ENCODE measurements around the gene KRTAP20-3.

KRTAP20-3 gene

DNA sequence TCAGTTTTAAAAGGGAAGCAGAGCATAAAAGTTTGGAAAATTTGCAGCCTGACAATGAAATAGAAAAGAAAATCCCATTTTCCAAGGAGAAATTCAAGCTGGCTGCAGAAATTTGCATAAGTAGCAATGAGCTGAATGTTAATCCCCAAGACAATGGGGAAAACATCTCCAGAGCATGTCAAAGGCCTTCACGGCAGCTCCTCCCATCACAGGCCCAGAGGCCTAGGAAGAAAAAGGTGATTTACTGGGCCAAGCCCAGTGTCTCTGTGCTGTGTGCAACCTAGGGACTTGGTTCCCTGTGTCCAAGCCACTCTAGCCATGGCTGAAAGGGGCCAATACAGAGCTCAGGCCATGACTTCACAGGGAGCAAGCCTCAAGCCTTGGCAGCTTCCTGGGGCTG, 26.1 kb downstream of the KRTAP20-3 start:
- Histone ChIP-seq H3K4me2 (ENCODE audit: low read length) (no peak overlapping the region), H2BK15ac (replicated peaks; ENCODE audit: low read depth) (no peak overlapping the region), H4K5ac (ENCODE audit: low read length) (no peak overlapping the region), H3K56ac (ENCODE audit: low read length) (no peak overlapping the region), H3K4ac (ENCODE audit: low read depth, low read length) (no peak overlapping the region), H4K8ac (ENCODE audit: low read depth, low read length) (no peak overlapping the region), H3K79me1 (ENCODE audit: low read length) (no peaks in the 10 kb centered on the region), H3K79me2 (ENCODE audit: control insufficient read depth, insufficient read depth, low read length) (no peaks in the 10 kb centered on the region), H3K36me3 (ENCODE audit: control insufficient read depth, insufficient read depth, low read length) (no peaks in the 10 kb centered on the region), H3K4me1 (ENCODE audit: control insufficient read depth, low read depth, low read length) (no peaks in the 10 kb centered on the region), H3K4me3 (ENCODE audit: low read length) (no peak overlapping the region), H3K23ac (ENCODE audit: low read length) (no peak overlapping the region), H3K27me3 (ENCODE audit: insufficient read depth, low read length, poor library complexity) (no peaks in the 10 kb centered on the region), H3K9ac (ENCODE audit: low read length) (no peak overlapping the region), H3K18ac (ENCODE audit: low read length) (no peak overlapping the region), H2AK5ac (ENCODE audit: low read length) (no peak overlapping the region), H3K27ac (ENCODE audit: low read depth, low read length) (no peak overlapping the region), H2BK120ac (ENCODE audit: low read depth, low read length) (no peak overlapping the region), H2BK5ac (ENCODE audit: low read length) (no peak overlapping the region)
- no CpG with 5 or more reads among the region's 1 CpG for WGBS (ENCODE audit: extremely low coverage, insufficient coverage, low lambda C conversion rate)
- DNase-seq: peak; percentile 50

DNA sequence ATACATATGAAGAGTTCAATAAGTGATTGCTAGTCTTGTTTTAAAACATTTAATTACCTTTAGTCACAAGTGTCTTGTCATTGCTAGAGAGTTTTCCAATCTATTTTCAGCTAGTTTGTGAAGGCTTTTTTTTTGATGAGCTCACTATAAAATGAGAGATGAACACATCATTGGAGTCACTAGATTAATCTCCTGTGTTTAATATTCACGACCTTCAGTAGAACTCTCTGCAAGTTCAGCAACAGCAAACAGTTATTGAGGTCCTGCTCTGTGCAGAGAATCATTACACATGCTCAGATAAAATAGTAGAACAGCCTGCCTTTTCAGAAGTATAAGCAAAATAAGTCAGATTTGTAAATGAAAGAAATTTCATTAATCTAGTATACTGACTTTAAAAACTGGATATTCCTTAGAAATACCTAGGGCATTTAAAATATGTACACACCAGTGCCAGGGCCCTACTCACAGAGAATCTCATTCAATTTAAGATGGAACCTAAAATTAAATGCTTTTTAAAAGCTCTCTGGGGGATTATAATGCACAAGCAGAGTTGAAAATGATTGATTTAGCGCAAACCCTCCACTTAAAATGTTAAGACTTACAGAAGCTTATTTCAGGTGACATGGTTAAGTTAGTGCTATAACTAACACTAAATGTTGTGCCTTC, 30.5 kb downstream of the KRTAP20-3 start:
- Histone ChIP-seq H3K79me1 (ENCODE audit: low read length) (no peaks in the 10 kb centered on the region), H4K8ac (ENCODE audit: low read depth, low read length) (no peak overlapping the region), H3K4me2 (ENCODE audit: low read length) (no peak overlapping the region), H3K9ac (ENCODE audit: low read length) (no peak overlapping the region), H3K27me3 (ENCODE audit: insufficient read depth, low read length, poor library complexity) (no peaks in the 10 kb centered on the region), H2AK5ac (ENCODE audit: low read length) (no peak overlapping the region), H3K4me1 (ENCODE audit: control insufficient read depth, low read depth, low read length) (no peaks in the 10 kb centered on the region), H3K27ac (ENCODE audit: low read depth, low read length) (no peak overlapping the region), H3K79me2 (ENCODE audit: control insufficient read depth, insufficient read depth, low read length) (no peaks in the 10 kb centered on the region), H3K4ac (ENCODE audit: low read depth, low read length) (no peak overlapping the region), H3K23ac (ENCODE audit: low read length) (no peak overlapping the region), H3K36me3 (ENCODE audit: control insufficient read depth, insufficient read depth, low read length) (no peaks in the 10 kb centered on the region), H3K4me3 (ENCODE audit: low read length) (no peak overlapping the region), H4K5ac (ENCODE audit: low read length) (no peak overlapping the region), H2BK5ac (ENCODE audit: low read length) (no peak overlapping the region), H2BK120ac (ENCODE audit: low read depth, low read length) (no peak overlapping the region), H3K56ac (ENCODE audit: low read length) (no peak overlapping the region), H2BK15ac (replicated peaks; ENCODE audit: low read depth) (no peak overlapping the region), H3K18ac (ENCODE audit: low read length) (no peak overlapping the region)
- DNase-seq: no peak
- no CpG with 5 or more reads among the region's 2 CpGs for WGBS (ENCODE audit: extremely low coverage, insufficient coverage, low lambda C conversion rate)

DNA sequence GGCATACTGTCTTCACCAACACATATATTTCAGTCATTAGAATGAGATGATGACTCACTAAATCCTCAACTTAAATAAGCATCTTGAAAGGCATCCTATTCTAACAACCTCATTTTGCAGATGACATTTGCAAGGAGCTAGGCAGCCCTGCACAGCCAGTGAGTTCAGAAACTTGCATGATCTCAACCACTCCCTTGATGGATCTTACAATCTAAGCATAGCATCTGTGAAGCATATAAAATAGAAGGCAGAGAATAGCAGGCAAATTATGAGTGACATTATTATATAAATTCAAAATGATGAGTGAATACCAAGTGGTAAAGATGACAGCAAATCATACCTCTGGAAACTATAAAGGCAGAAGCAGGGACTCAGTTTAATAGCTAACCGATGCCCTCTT, 31.6 kb downstream of the KRTAP20-3 start:
- no peaks in the 10 kb centered on the region for H3K27me3 ChIP-seq (ENCODE audit: insufficient read depth, low read length, poor library complexity)
- no peak overlapping the region for H3K4me2 ChIP-seq (ENCODE audit: low read length)
- WGBS (ENCODE audit: extremely low coverage, insufficient coverage, low lambda C conversion rate): no CpG with 5 or more reads among the region's 1 CpG

DNA sequence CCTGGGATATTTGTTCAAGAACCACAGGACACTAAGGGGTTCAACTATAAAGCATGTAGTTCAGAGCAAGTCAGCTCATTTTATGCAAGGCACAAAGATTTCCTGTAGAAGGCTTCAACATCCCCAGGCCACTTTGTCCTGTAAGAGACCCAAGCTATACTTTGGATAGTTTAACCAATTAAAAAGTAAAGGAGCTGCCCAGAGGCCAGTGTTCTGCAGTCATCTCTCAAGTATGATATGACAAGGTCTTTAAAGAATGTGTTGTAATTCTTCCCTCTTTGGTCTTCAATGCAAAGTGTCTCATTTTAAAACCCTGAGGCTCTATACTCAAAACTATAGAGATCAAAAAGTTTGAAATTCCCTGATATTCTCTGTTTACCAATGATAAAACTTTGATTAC, 34.1 kb downstream of the KRTAP20-3 start:
- Histone ChIP-seq H3K79me1 (ENCODE audit: low read length) (no peaks in the 10 kb centered on the region), H2BK15ac (replicated peaks; ENCODE audit: low read depth) (no peak overlapping the region), H2BK120ac (ENCODE audit: low read depth, low read length) (no peak overlapping the region), H3K18ac (ENCODE audit: low read length) (no peak overlapping the region), H4K8ac (ENCODE audit: low read depth, low read length) (no peak overlapping the region), H3K23ac (ENCODE audit: low read length) (no peak overlapping the region), H2BK5ac (ENCODE audit: low read length) (no peak overlapping the region), H3K4me3 (ENCODE audit: low read length) (no peak overlapping the region), H3K27me3 (ENCODE audit: insufficient read depth, low read length, poor library complexity) (no peaks in the 10 kb centered on the region), H3K9ac (ENCODE audit: low read length) (no peak overlapping the region), H4K5ac (ENCODE audit: low read length) (no peak overlapping the region), H3K4me2 (ENCODE audit: low read length) (no peak overlapping the region), H3K79me2 (ENCODE audit: control insufficient read depth, insufficient read depth, low read length) (no peaks in the 10 kb centered on the region), H3K36me3 (ENCODE audit: control insufficient read depth, insufficient read depth, low read length) (no peaks in the 10 kb centered on the region), H3K27ac (ENCODE audit: low read depth, low read length) (no peak overlapping the region), H3K56ac (ENCODE audit: low read length) (no peak overlapping the region), H2AK5ac (ENCODE audit: low read length) (no peak overlapping the region), H3K4me1 (ENCODE audit: control insufficient read depth, low read depth, low read length) (no peaks in the 10 kb centered on the region), H3K4ac (ENCODE audit: low read depth, low read length) (no peak overlapping the region)
- peak; percentile 5 for DNase-seq

More for the DNA sequence above, 31.6 kb downstream of the KRTAP20-3 start:
- H2BK120ac ChIP-seq (ENCODE audit: low read depth, low read length): no peak overlapping the region
- no peak overlapping the region for H4K5ac ChIP-seq (ENCODE audit: low read length)
- no peak overlapping the region for H3K9ac ChIP-seq (ENCODE audit: low read length)
- H3K79me1 ChIP-seq (ENCODE audit: low read length): no peaks in the 10 kb centered on the region
- no peak overlapping the region for H2BK15ac ChIP-seq (replicated peaks; ENCODE audit: low read depth)
- H3K79me2 ChIP-seq (ENCODE audit: control insufficient read depth, insufficient read depth, low read length): no peaks in the 10 kb centered on the region
- H3K36me3 ChIP-seq (ENCODE audit: control insufficient read depth, insufficient read depth, low read length): no peaks in the 10 kb centered on the region
- no peak overlapping the region for H3K23ac ChIP-seq (ENCODE audit: low read length)
- H3K56ac ChIP-seq (ENCODE audit: low read length): no peak overlapping the region
- H3K4ac ChIP-seq (ENCODE audit: low read depth, low read length): no peak overlapping the region
- no peak for DNase-seq
- no peak overlapping the region for H3K4me3 ChIP-seq (ENCODE audit: low read length)
- no peak overlapping the region for H3K18ac ChIP-seq (ENCODE audit: low read length)
- no peak overlapping the region for H2AK5ac ChIP-seq (ENCODE audit: low read length)
- H3K4me1 ChIP-seq (ENCODE audit: control insufficient read depth, low read depth, low read length): no peaks in the 10 kb centered on the region
- no peak overlapping the region for H2BK5ac ChIP-seq (ENCODE audit: low read length)
- H4K8ac ChIP-seq (ENCODE audit: low read depth, low read length): no peak overlapping the region
- H3K27ac ChIP-seq (ENCODE audit: low read depth, low read length): no peak overlapping the region

DNA sequence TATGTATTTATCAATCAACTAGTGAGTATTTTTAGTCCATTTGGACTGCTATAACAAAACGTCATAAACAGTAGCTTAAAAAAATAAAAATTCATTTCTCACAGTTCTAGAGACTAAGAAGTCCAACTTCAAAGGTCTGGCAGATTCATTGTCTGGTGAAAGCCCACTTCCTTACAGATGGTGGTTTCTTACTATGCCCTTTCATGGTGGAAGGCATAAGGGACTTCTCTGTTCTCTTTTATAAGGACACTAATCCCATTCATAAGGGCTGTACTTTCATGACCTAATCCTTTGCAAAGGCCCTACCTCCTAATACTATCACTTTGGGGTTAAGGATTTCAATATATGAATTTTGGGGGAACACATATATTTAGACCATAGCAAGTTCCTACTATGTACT, 37.9 kb downstream of the KRTAP20-3 start:
- WGBS (ENCODE audit: extremely low coverage, insufficient coverage, low lambda C conversion rate): no CpG with 5 or more reads among the region's 1 CpG
- Histone ChIP-seq H3K9ac (ENCODE audit: low read length) (no peak overlapping the region), H2BK15ac (replicated peaks; ENCODE audit: low read depth) (no peak overlapping the region), H2BK5ac (ENCODE audit: low read length) (no peak overlapping the region), H3K23ac (ENCODE audit: low read length) (no peak overlapping the region), H3K27me3 (ENCODE audit: insufficient read depth, low read length, poor library complexity) (no peaks in the 10 kb centered on the region), H4K8ac (ENCODE audit: low read depth, low read length) (no peak overlapping the region), H3K27ac (ENCODE audit: low read depth, low read length) (no peak overlapping the region), H2BK120ac (ENCODE audit: low read depth, low read length) (no peak overlapping the region), H3K18ac (ENCODE audit: low read length) (no peak overlapping the region), H4K5ac (ENCODE audit: low read length) (no peak overlapping the region), H3K4ac (ENCODE audit: low read depth, low read length) (no peak overlapping the region), H3K56ac (ENCODE audit: low read length) (no peak overlapping the region), H3K4me1 (ENCODE audit: control insufficient read depth, low read depth, low read length) (no peaks in the 10 kb centered on the region), H3K79me2 (ENCODE audit: control insufficient read depth, insufficient read depth, low read length) (no peaks in the 10 kb centered on the region), H3K36me3 (ENCODE audit: control insufficient read depth, insufficient read depth, low read length) (no peaks in the 10 kb centered on the region), H3K4me3 (ENCODE audit: low read length) (no peak overlapping the region), H3K79me1 (ENCODE audit: low read length) (no peaks in the 10 kb centered on the region), H3K4me2 (ENCODE audit: low read length) (no peak overlapping the region), H2AK5ac (ENCODE audit: low read length) (no peak overlapping the region)
- no peak for DNase-seq

DNA sequence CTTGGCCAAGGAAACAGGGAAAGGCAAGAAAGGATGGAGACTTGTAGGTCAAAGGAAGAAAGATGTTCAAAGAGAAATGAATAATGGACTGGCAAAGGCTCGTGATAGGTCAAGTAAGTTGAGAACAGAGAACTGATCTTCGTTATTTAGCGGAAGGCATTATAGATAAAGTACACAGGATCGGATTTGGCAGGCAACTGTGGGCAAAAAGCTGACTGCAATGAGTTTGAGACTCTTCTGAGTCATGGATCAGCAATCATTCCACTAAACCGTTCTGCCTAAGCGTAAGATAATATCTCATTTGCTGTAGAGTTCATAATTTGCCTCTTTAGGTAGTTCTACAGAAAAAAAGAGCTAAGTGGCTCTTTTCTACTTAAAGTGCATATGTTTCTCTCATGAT, 41.8 kb downstream of the KRTAP20-3 start:
- WGBS (ENCODE audit: extremely low coverage, insufficient coverage, low lambda C conversion rate): no CpG with 5 or more reads among the region's 6 CpGs
- Histone ChIP-seq H3K4ac (ENCODE audit: low read depth, low read length) (no peak overlapping the region), H3K23ac (ENCODE audit: low read length) (no peak overlapping the region), H3K9ac (ENCODE audit: low read length) (no peak overlapping the region), H3K4me1 (ENCODE audit: control insufficient read depth, low read depth, low read length) (no peaks in the 10 kb centered on the region), H3K79me1 (ENCODE audit: low read length) (no peaks in the 10 kb centered on the region), H3K4me3 (ENCODE audit: low read length) (no peak overlapping the region), H2BK15ac (replicated peaks; ENCODE audit: low read depth) (no peak overlapping the region), H3K27ac (ENCODE audit: low read depth, low read length) (no peak overlapping the region), H4K5ac (ENCODE audit: low read length) (no peak overlapping the region), H3K56ac (ENCODE audit: low read length) (no peak overlapping the region), H2BK120ac (ENCODE audit: low read depth, low read length) (no peak overlapping the region), H3K27me3 (ENCODE audit: insufficient read depth, low read length, poor library complexity) (no peaks in the 10 kb centered on the region), H2AK5ac (ENCODE audit: low read length) (no peak overlapping the region), H3K36me3 (ENCODE audit: control insufficient read depth, insufficient read depth, low read length) (no peaks in the 10 kb centered on the region), H3K18ac (ENCODE audit: low read length) (no peak overlapping the region), H3K79me2 (ENCODE audit: control insufficient read depth, insufficient read depth, low read length) (no peaks in the 10 kb centered on the region), H2BK5ac (ENCODE audit: low read length) (no peak overlapping the region), H4K8ac (ENCODE audit: low read depth, low read length) (no peak overlapping the region), H3K4me2 (ENCODE audit: low read length) (no peak overlapping the region)
- no peak for DNase-seq
